ENCODE measurements around the gene GALNT10.

Gene GALNT10

DNA sequence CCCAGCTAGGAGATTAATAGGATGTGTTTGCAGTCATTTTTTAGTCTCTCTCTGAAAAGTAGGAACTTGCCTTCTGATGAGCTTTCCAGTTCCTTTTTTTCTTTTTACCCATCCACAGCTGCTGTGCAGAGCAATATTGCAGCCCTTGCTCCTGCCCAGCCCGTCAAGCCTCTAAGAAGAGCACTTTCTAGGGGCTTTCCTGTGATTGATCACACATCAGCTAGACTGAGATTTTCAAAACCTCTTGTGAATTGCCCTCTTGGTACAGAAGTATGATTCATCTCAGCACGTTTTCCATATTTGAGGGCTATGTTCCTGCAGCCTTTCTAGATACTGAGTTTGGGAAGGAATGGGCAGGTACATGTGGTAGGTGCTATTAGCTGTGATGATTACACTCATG lies 93.9 kb downstream of the GALNT10 start:
- no peak for DNase-seq

GRCh38 chr5:154285661-154286408 lies 95.3 kb downstream of the GALNT10 start:
- intact Hi-C loops (cut with DNase I) = no loop called here
- DNase-seq = no peak

More for the DNA sequence above, 93.9 kb downstream of the GALNT10 start:
- intact Hi-C loops (cut with DNase I) = no loop called here

DNA sequence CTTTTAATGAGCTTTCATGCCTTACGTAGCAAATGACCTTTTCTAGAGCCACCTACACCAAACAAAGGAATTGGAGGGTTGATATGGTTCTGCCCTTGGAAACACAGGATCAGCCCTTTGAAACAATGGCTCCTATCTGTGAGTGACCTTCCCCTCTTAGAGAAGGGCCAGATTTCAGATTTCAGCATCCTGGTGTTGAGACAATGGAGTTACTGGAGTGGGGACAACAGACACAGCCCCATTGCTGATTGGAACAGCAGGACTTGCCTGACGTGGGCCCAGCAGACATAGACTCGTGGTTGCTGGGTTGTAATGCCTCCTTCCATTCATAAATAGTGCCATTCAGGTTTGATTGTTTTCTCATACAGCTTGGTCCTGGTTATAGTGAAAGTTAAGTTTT lies 96.0 kb downstream of the GALNT10 start:
- no peak for DNase-seq
- intact Hi-C loops (cut with DNase I) = no loop called here

DNA sequence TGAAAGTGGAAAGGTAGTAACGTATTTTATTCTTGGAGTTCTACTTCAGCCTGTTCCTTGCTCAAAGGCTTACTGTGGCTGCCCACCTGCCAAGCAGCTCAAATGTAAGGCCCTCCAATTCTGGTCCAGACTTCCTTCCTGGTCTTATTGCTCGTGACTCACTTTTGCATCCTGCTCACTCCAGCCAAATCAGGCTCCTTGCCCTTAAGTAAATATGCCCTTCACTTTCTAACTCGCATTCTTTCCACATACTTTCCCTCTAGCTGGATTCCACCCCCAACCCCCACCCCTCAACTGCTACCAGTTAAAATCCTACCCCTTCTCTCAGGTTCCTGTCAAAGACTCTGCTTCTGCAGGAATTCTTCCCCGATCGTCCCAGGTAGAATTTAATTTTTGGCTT lies 96.6 kb downstream of the GALNT10 start:
- intact Hi-C loops (cut with DNase I) = no loop called here
- DNase-seq = no peak

DNA sequence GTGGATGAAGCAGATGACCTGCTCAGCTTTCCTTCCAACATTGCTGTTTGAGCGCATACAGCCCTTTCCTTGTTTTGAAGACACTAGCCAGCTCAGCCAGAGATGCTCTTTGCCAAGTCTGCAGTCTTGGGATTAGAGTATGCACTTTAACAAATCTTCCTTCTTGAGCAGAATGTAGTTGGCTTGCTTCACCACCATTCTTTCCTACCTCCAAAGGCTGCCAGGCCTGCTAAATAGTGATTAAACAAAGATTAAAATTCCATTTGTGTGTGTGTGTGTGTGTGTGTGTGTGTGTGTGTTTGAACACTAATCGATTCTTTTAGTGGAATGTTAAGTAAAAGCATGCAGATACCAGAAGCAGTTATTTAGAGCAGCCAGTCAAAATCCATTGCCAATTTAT lies 97.6 kb downstream of the GALNT10 start:
- intact Hi-C loops (cut with DNase I) = no loop called here
- no peak for DNase-seq

DNA sequence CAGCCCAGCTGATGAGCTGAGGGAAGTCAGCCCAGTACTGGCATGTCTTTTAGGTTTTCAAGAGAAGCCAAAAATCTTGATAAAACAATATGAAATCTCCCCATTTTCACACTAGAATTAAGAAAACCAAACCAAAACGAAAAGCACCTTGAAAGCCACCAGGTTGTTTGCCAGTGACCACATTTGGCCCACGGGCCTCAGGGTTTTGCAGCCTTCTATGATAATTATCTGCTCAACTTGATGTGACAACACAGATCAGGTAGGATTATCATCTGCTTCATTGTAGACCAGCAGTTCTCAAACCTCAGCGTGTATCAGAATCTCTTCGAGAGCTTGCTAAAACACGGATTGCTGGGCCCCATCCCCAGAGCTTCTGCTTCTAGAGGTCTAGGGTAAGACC lies 101.4 kb downstream of the GALNT10 start:
- intact Hi-C loops (cut with DNase I) = no loop called here

GRCh38 chr5:154293219-154293618 lies 102.7 kb downstream of the GALNT10 start:
- no peak for DNase-seq
- intact Hi-C loops (cut with DNase I) = no loop called here

More for the DNA sequence above, 101.4 kb downstream of the GALNT10 start:
- no peak for DNase-seq

DNA sequence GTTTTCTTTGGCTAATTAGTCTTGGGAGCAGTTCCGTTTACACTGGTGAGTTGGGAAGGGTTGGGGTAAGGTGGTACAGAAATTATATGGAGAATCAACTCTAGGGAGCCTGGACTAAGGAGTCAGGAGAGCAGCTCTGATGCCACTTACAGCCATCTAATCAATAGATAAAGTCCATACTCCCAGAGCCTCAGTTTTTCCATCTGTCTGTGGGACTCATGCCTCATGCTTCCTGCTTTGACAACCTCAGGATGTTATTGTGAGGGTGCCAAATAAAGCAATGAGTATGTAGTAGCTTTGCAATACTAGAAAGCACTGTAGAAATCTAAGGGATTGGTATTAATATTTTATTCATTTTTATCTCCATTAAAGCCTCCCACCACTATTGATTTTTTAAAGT lies 105.0 kb downstream of the GALNT10 start:
- intact Hi-C loops (cut with DNase I) = no loop called here

GRCh38 chr5:154296525-154297159 lies 106.1 kb downstream of the GALNT10 start:
- intact Hi-C loops (cut with DNase I) = no loop called here
- DNase-seq = no peak

More for the DNA sequence above, 105.0 kb downstream of the GALNT10 start:
- DNase-seq = no peak

- intact Hi-C loops (cut with DNase I) = no loop called here
- no peak for DNase-seq
These were observed 107.5 kb downstream of the GALNT10 start for GRCh38 chr5:154298065-154298464.

- intact Hi-C loops (cut with DNase I) = loop anchor here (10.0 kb wide), 1 partner anchor 106 kb away; the partner anchor contains the start of gene GALNT10
- no peak for DNase-seq
These were observed 109.8 kb downstream of the GALNT10 start for GRCh38 chr5:154300207-154300883.

DNA sequence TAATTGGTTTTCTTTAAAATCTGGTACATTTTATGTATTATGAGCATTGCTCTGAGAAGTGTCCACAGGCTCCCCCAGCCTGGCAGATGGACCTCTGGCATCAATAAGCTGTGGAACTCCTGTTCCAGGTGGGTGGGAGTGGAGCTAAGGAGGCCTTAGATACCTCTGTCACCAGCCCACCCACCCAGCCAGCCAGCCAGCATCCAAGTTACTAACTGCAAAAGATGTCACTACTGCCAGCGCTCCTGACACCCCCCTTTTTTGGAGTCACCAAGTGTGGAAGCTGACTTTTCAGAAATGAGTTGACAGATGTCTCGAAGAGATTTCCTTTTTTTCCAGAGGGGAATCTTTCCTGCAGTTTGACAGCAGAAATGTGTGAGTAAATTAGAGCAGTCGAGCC lies 111.2 kb downstream of the GALNT10 start:
- intact Hi-C loops (cut with DNase I) = loop anchor here (10.0 kb wide), 1 partner anchor 107 kb away; the partner anchor contains the start of gene GALNT10
- peak in 5 of 10 donors; percentile 12 to 82 (median 26) for DNase-seq

- intact Hi-C loops (cut with DNase I) = loop anchor here (10.0 kb wide), 1 partner anchor 107 kb away; the partner anchor contains the start of gene GALNT10
- peak; percentile 34 to 95 (median 70) for DNase-seq
These were observed 111.6 kb downstream of the GALNT10 start for GRCh38 chr5:154302161-154302560.

GRCh38 chr5:154303133-154303532 lies 112.6 kb downstream of the GALNT10 start:
- no peak for DNase-seq
- intact Hi-C loops (cut with DNase I) = loop anchor here (10.0 kb wide), 1 partner anchor 108 kb away; the partner anchor contains the start of gene GALNT10

- intact Hi-C loops (cut with DNase I) = loop anchor here (10.0 kb wide), 1 partner anchor 114 kb away; the partner anchor contains the start of gene GALNT10
- no peak for DNase-seq
These were observed 118.2 kb downstream of the GALNT10 start for GRCh38 chr5:154308443-154309370.

- no peak for DNase-seq
- intact Hi-C loops (cut with DNase I) = loop anchor here (10.0 kb wide), 1 partner anchor 115 kb away; the partner anchor contains the start of gene GALNT10
These were observed 118.8 kb downstream of the GALNT10 start for GRCh38 chr5:154309371-154309745.

DNA sequence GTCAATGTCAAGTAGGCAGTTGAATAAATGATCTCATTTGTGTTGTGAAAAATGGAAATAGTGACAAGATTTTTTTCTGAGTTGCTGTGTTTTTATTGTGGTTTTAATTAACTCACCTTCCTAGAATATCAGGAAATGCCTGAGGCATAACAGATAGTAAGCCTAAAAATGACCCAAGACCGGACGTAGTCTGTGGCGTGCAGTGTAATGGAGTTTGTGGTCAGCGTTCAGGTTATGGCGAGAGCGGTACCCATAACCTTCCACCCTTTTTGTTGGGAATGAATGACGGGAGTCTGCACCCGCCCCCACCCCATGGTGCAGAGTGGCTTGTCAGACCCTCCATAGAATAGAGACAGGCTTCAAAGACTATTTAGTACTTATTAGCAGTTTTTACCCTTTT lies 119.3 kb downstream of the GALNT10 start:
- intact Hi-C loops (cut with DNase I) = loop anchor here (10.0 kb wide), 1 partner anchor 115 kb away; the partner anchor contains the start of gene GALNT10

GRCh38 chr5:154311362-154311761 lies 120.8 kb downstream of the GALNT10 start:
- intact Hi-C loops (cut with DNase I) = no loop called here
- no peak for DNase-seq

More for the DNA sequence above, 119.3 kb downstream of the GALNT10 start:
- DNase-seq = no peak

- no peak for DNase-seq
- intact Hi-C loops (cut with DNase I) = no loop called here
These were observed 121.5 kb downstream of the GALNT10 start for GRCh38 chr5:154312000-154312399.

- intact Hi-C loops (cut with DNase I) = no loop called here
- no peak for DNase-seq
These were observed 122.0 kb downstream of the GALNT10 start for GRCh38 chr5:154312576-154312975.

Data from posterior cingulate gyrus (tissue), 11 donors.